SK-N-SH (cell line): ENCODE measurements around the gene UMOD. TPM values are rescaled to one million over a fixed set of nuclear protein-coding genes. Genes with fewer than 3 reads are reported as not detected.

Experiments used
- CTCF ChIA-PET: fragments of 300-600, 350-600 bp; formaldehyde crosslinking; extraction: SDS; loops from one replicate; lab custom pipeline; 2021; lab: Yijun Ruan, JAX
- POLR2A ChIA-PET: fragments of 350-600 bp; sonication (Branson Sonifier 250); formaldehyde crosslinking; extraction: SDS; loops from one replicate; lab custom pipeline; 2020; ENCODE audit warnings: antibody characterized with exemption, inconsistent platforms; lab: Yijun Ruan, JAX
- DNase-seq: peaks from one replicate; pipeline ENCODE4 v3.0.0; 2012
- H2AFZ ChIP-seq: fragments of 200-600 bp; sonication (generic); 2 replicates; pipeline ENCODE4 v1.8.1; 2016; ENCODE audit warnings: antibody characterized with exemption, mild to moderate bottlenecking, low read depth
- H3F3A ChIP-seq: fragments of 200-600 bp; sonication (generic); replicated peaks from 2 replicates; pipeline ENCODE3; 2016; ENCODE audit warnings: antibody characterized with exemption, mild to moderate bottlenecking; ENCODE audit not compliant: insufficient read depth
- H3K27ac ChIP-seq, 2 experiments: fragments of 200-500 bp in 1 of 2; fragments of 200-600 bp in 1 of 2; sonication (Bioruptor generic) in 1 of 2; sonication (generic), shearing (Covaris generic) in 1 of 2; 2 replicates each; pipeline versions ENCODE4 v1.5.1 to v1.6.1; 2014 to 2016; ENCODE audit warnings: low read depth in 2 of 2, inconsistent platforms in 1 of 2, low read length in 1 of 2, mild to moderate bottlenecking in 1 of 2, mixed read lengths in 1 of 2
- H3K27me3 ChIP-seq: fragments of 200-600 bp; sonication (generic), shearing (Covaris generic); 2 replicates; pipeline ENCODE4 v1.6.1; 2016; ENCODE audit warnings: mixed run types; ENCODE audit not compliant: insufficient read depth
- H3K36me3 ChIP-seq, 2 experiments: fragments of 200-500 bp in 1 of 2; fragments of 200-600 bp in 1 of 2; sonication (Bioruptor generic) in 1 of 2; sonication (generic) in 1 of 2; replicated peaks in 1 of 2; 2 replicates each; pipeline versions ENCODE3 to v1.5.1; 2014 to 2016; ENCODE audit warnings: low read length in 1 of 2, mild to moderate bottlenecking in 1 of 2; ENCODE audit not compliant: insufficient read depth in 2 of 2, control insufficient read depth in 1 of 2
- H3K4me1 ChIP-seq, 2 experiments: fragments of 200-500 bp in 1 of 2; fragments of 200-600 bp in 1 of 2; sonication (Bioruptor generic) in 1 of 2; sonication (generic), shearing (Covaris generic) in 1 of 2; 2 replicates each; pipeline versions ENCODE4 v1.5.1 to v1.6.1; 2014 to 2016; ENCODE audit warnings: low read depth in 1 of 2, low read length in 1 of 2, mixed run types in 1 of 2; ENCODE audit not compliant: insufficient read depth in 2 of 2, control insufficient read depth in 1 of 2
- H3K4me2 ChIP-seq: fragments of 200-600 bp; sonication (generic), shearing (Covaris generic); 2 replicates; pipeline ENCODE4 v1.6.1; 2017; ENCODE audit warnings: mixed run types
- H3K4me3 ChIP-seq, 2 experiments: fragments of 200-500 bp in 1 of 2; fragments of 200-600 bp in 1 of 2; sonication (Bioruptor generic) in 1 of 2; sonication (generic), shearing (Covaris generic) in 1 of 2; 2 replicates each; pipeline versions ENCODE4 v1.5.1 to v1.8.1; 2014 to 2016; ENCODE audit warnings: low read depth in 2 of 2, inconsistent platforms in 1 of 2, low read length in 1 of 2, mild to moderate bottlenecking in 1 of 2, mixed read lengths in 1 of 2, moderate library complexity in 1 of 2
- H3K79me2 ChIP-seq: fragments of 200-600 bp; sonication (generic); 2 replicates; pipeline ENCODE4 v1.8.1; 2017; ENCODE audit warnings: mild to moderate bottlenecking; ENCODE audit not compliant: insufficient read depth
- H3K9ac ChIP-seq: fragments of 200-600 bp; sonication (generic); 2 replicates; pipeline ENCODE4 v1.6.1; 2017; ENCODE audit warnings: mixed run types
- H3K9me2 ChIP-seq: fragments of 200-600 bp; sonication (generic); 2 replicates; pipeline ENCODE4 v1.6.1; 2017; ENCODE audit warnings: mixed run types
- H3K9me3 ChIP-seq: fragments of 200-600 bp; sonication (generic); 2 replicates; pipeline ENCODE4 v1.6.1; 2017; ENCODE audit warnings: mixed run types, mild to moderate bottlenecking, moderate library complexity
- H4K20me1 ChIP-seq: fragments of 200-600 bp; sonication (generic); 2 replicates; pipeline ENCODE4 v1.6.1; 2017; ENCODE audit warnings: mild to moderate bottlenecking, mixed run types; ENCODE audit not compliant: insufficient read depth
- CHD2 ChIP-seq: fragments of 150-350 bp; IDR thresholded peaks from 2 replicates; pipeline ENCODE4 v1.6.1; 2018; ENCODE audit warnings: low read length; ENCODE audit not compliant: partially characterized antibody
- ELF1 ChIP-seq: IDR thresholded peaks from 2 replicates; pipeline ENCODE4 v1.4.0; 2012
- EZH2phosphoT487 ChIP-seq: fragments of 200-600 bp; sonication (generic); IDR thresholded peaks from 2 replicates; pipeline ENCODE4 v1.6.1; 2017; ENCODE audit warnings: low read depth, mixed run types, mild to moderate bottlenecking, antibody characterized with exemption, moderate library complexity, borderline replicate concordance
- FOXJ3 ChIP-seq: sonication (generic); formaldehyde crosslinking; IDR thresholded peaks from 2 replicates; pipeline ENCODE4 v1.5.1; 2020; ENCODE audit warnings: mild to moderate bottlenecking, missing genetic modification reagents
- GABPA ChIP-seq: IDR thresholded peaks from 2 replicates; pipeline ENCODE4 v1.4.0; 2012; ENCODE audit warnings: low read depth, mild to moderate bottlenecking
- GATA2 ChIP-seq: sonication (generic); formaldehyde crosslinking; IDR thresholded peaks from 2 replicates; pipeline ENCODE4 v1.5.0; 2020; ENCODE audit warnings: mild to moderate bottlenecking, missing genetic modification reagents
- JUND ChIP-seq: IDR thresholded peaks from 2 replicates; pipeline ENCODE4 v1.4.0; 2012
- MEF2A ChIP-seq: IDR thresholded peaks from 2 replicates; pipeline ENCODE4 v1.4.0; 2012; ENCODE audit warnings: low read depth, borderline replicate concordance
- MXI1 ChIP-seq: IDR thresholded peaks from 2 replicates; pipeline ENCODE4 v1.6.1; 2012; ENCODE audit warnings: mild to moderate bottlenecking, low read depth, low read length, improper control_type of control experiment
- NRF1 ChIP-seq: IDR thresholded peaks from 2 replicates; pipeline ENCODE4 v1.6.1; 2012; ENCODE audit warnings: low read depth, mild to moderate bottlenecking, low read length
- PBX3 ChIP-seq: IDR thresholded peaks from 2 replicates; pipeline ENCODE4; 2012
- RFX5 ChIP-seq: IDR thresholded peaks from 2 replicates; pipeline ENCODE4 v1.6.1; 2012; ENCODE audit warnings: mild to moderate bottlenecking, improper control_type of control experiment, low read length
- RXRA ChIP-seq: IDR thresholded peaks from 2 replicates; pipeline ENCODE4 v1.4.0; 2012; ENCODE audit warnings: low read depth, mild to moderate bottlenecking, borderline replicate concordance
- TAF1 ChIP-seq: IDR thresholded peaks from 2 replicates; pipeline ENCODE4 v1.6.1; 2012; ENCODE audit warnings: low read depth, mild to moderate bottlenecking, low read length, moderate library complexity, borderline replicate concordance
- TCF12 ChIP-seq: IDR thresholded peaks from 2 replicates; pipeline ENCODE4 v1.4.0; 2012
- TEAD4 ChIP-seq: IDR thresholded peaks from 2 replicates; pipeline ENCODE4 v1.4.0; 2012; ENCODE audit warnings: mild to moderate bottlenecking, borderline replicate concordance; ENCODE audit not compliant: insufficient read depth
- USF1 ChIP-seq: IDR thresholded peaks from 2 replicates; pipeline ENCODE4 v1.4.0; 2012; ENCODE audit warnings: low read depth, borderline replicate concordance
- ZBTB33 ChIP-seq: IDR thresholded peaks from 2 replicates; pipeline ENCODE4 v1.4.0; 2012; ENCODE audit warnings: low read depth, borderline replicate concordance
- whole genome bisulfite sequencing: methylation state at CpG from one replicate; pipeline ENCODE4 v1.1.6; 2017; ENCODE audit warnings: low lambda C conversion rate; 5-methylcytosine and 5-hydroxymethylcytosine counted together
- polyA plus RNA-seq, 3 experiments: library from polyadenylated mRNA; depleted of rRNA; stranded (reverse); fragments of >200 nt; gene quantifications; 2 replicates each; pipeline ENCODE4 v1.2.3, GENCODE V29; 2012
- TF ChIP-seq, protein P1 (sequence below): IDR thresholded peaks from 2 replicates; pipeline ENCODE4 v1.4.0; 2012; ENCODE audit warnings: low read depth
- TF ChIP-seq, protein P2 (sequence below): fragments of 200-600 bp; sonication (generic); IDR thresholded peaks from 2 replicates; pipeline ENCODE4 v1.6.1; 2017; ENCODE audit warnings: antibody characterized with exemption, mild to moderate bottlenecking, moderate library complexity
- TF ChIP-seq, protein P3 (sequence below): fragments of 150-350 bp; IDR thresholded peaks from 2 replicates; pipeline ENCODE4 v1.6.1; 2017; ENCODE audit warnings: antibody characterized with exemption, low read length, low read depth, borderline replicate concordance

UMOD gene
- polyA plus RNA-seq, 1 of the 3 experiments (the other 2 are of a cell fraction) = not detected

DNA sequence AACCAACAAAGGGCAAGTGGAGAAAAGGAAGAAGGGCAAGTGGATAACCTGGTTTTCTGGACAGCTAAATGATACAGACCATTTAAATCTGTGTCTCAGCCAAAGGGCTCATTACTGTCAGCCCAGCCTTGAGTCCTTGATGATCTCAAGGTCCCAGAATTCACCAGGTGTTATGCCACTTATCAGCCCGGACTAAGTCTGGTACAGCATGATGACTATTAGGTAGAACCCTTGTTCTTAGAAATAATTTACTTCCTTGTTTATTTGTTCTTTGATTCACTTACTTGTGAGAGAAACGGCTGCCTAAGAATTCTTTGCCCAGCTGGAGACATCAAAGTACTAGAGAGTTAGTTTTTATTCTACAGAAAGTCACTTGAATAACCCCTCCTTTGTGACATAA is 48.6 kb upstream of the UMOD start:
- H3K79me2 ChIP-seq = no peaks in the 10 kb centered on the region
- H3K27ac ChIP-seq = no peak overlapping the region
- H3K4me2 ChIP-seq = no peak overlapping the region
- DNase-seq = no peak
- no peak overlapping the region for H2AFZ ChIP-seq
- H3K27me3 ChIP-seq = no peaks in the 10 kb centered on the region
- H3F3A ChIP-seq = no peaks in the 10 kb centered on the region
- ChIA-PET POLR2A (no interaction called here), CTCF (interaction anchor here (0.6 to 8.0 kb wide), 2 partner anchors 16 to 464 kb away, joined by 4 to 61 read pairs; no protein-coding TSS in a partner anchor)
- no peak overlapping the region for H3K9ac ChIP-seq
- no peaks in the 10 kb centered on the region for H3K4me1 ChIP-seq
- no peaks in the 10 kb centered on the region for H3K36me3 ChIP-seq
- no peak overlapping the region for H3K4me3 ChIP-seq
- H3K9me2 ChIP-seq = no peaks in the 10 kb centered on the region
- WGBS = 0% methylated on average over 2 of the region's 2 CpGs
- TF ChIP-seq NRF1 (no peak), ZBTB33 (no peak), TEAD4 (no peak), PBX3 (no peak)
- no peaks in the 10 kb centered on the region for H4K20me1 ChIP-seq
- H3K9me3 ChIP-seq = no peaks in the 10 kb centered on the region

GRCh38 chr16:20399185-20399584 is 46.7 kb upstream of the UMOD start:
- no peak for DNase-seq
- H3K4me1 ChIP-seq = no peaks in the 10 kb centered on the region
- no peak overlapping the region for H3K4me3 ChIP-seq
- H3K27me3 ChIP-seq = no peaks in the 10 kb centered on the region
- H3F3A ChIP-seq = no peaks in the 10 kb centered on the region
- H2AFZ ChIP-seq = no peak overlapping the region
- H3K9me3 ChIP-seq = no peaks in the 10 kb centered on the region
- POLR2A ChIA-PET = no interaction called here
- no peak overlapping the region for H3K27ac ChIP-seq
- no peaks in the 10 kb centered on the region for H3K9me2 ChIP-seq
- CTCF ChIA-PET = interaction anchor here (8.0 kb wide), 1 partner anchor 14 kb away, joined by 61 read pairs; no protein-coding TSS in a partner anchor
- no peaks in the 10 kb centered on the region for H4K20me1 ChIP-seq
- H3K36me3 ChIP-seq = no peaks in the 10 kb centered on the region
- no peak overlapping the region for H3K9ac ChIP-seq
- no peaks in the 10 kb centered on the region for H3K79me2 ChIP-seq
- H3K4me2 ChIP-seq = no peak overlapping the region
- WGBS = 32% methylated on average over 4 of the region's 7 CpGs
- TF ChIP-seq MXI1 = no peak
- no peak for TF ChIP-seq GATA2 (CRISPR knock-in tag)
- TF ChIP-seq, protein P1, sequence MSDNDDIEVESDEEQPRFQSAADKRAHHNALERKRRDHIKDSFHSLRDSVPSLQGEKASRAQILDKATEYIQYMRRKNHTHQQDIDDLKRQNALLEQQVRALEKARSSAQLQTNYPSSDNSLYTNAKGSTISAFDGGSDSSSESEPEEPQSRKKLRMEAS = no peak
- TF ChIP-seq RXRA = no peak
- TF ChIP-seq, protein P2, sequence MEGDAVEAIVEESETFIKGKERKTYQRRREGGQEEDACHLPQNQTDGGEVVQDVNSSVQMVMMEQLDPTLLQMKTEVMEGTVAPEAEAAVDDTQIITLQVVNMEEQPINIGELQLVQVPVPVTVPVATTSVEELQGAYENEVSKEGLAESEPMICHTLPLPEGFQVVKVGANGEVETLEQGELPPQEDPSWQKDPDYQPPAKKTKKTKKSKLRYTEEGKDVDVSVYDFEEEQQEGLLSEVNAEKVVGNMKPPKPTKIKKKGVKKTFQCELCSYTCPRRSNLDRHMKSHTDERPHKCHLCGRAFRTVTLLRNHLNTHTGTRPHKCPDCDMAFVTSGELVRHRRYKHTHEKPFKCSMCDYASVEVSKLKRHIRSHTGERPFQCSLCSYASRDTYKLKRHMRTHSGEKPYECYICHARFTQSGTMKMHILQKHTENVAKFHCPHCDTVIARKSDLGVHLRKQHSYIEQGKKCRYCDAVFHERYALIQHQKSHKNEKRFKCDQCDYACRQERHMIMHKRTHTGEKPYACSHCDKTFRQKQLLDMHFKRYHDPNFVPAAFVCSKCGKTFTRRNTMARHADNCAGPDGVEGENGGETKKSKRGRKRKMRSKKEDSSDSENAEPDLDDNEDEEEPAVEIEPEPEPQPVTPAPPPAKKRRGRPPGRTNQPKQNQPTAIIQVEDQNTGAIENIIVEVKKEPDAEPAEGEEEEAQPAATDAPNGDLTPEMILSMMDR = no peak
- no peak for TF ChIP-seq TAF1
- TF ChIP-seq PBX3 = no peak
- no peak for TF ChIP-seq CHD2
- no peak for TF ChIP-seq USF1
- TF ChIP-seq, protein P3, sequence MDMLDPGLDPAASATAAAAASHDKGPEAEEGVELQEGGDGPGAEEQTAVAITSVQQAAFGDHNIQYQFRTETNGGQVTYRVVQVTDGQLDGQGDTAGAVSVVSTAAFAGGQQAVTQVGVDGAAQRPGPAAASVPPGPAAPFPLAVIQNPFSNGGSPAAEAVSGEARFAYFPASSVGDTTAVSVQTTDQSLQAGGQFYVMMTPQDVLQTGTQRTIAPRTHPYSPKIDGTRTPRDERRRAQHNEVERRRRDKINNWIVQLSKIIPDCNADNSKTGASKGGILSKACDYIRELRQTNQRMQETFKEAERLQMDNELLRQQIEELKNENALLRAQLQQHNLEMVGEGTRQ = no peak
- no peak for TF ChIP-seq JUND
- TF ChIP-seq RFX5 = no peak
- no peak for TF ChIP-seq ELF1
- TF ChIP-seq EZH2phosphoT487 = no peak
- no peak for TF ChIP-seq FOXJ3 (CRISPR knock-in tag)
- TF ChIP-seq GABPA = no peak
- no peak for TF ChIP-seq TCF12
- no peak for TF ChIP-seq MEF2A
